Pulmonary artery endothelial cell (primary cell): ENCODE results near the gene SAXO1. TPM values are rescaled to one million over a fixed set of nuclear protein-coding genes. Genes with fewer than 3 reads are reported as not detected.

Experiments
- DNase-seq: peaks from one replicate; pipeline ENCODE4 v3.0.0-alpha.2; 2011; ENCODE audit warnings: low read depth, low spot score
- total RNA-seq: library from RNA; depleted of rRNA; stranded (reverse); fragments of >200 nt; gene quantifications from 2 replicates; pipeline ENCODE4 v1.2.3, GENCODE V29; 2014

Gene SAXO1
- total RNA-seq, 1 donor from 2014 or later = not detected

DNA sequence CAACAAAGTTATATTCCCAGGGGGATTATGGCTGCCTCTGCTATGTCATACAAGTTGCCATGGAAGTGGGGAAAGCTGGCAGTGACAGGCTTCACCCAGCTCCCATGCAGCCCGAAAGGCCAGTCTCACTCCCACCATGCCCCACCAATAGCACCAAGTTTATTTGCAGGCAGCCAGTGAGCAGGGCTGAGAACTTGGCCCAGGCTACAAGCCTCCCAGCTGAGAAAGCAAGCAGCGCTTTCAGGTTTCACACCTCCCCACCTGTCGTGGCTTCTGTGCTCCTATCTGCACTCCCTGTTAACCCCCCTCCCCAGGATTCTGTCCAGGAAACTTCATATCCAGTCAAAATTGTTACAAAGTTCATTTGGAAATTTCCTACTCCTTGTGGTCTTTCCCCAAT lies 155.0 kb downstream of the SAXO1 start:
- no peak for DNase-seq

Other genes with a start within 250 kb of the SAXO1 start
- gene RRAGA, start 16.2 kb upstream of the SAXO1 start, total RNA-seq = 38.4 and 51.6 TPM in 2 replicates
- 19.3 and 24.4 TPM in 2 replicates for gene HAUS6, start 69.7 kb upstream of the SAXO1 start, total RNA-seq
- gene PLIN2, start 94.3 kb upstream of the SAXO1 start, total RNA-seq = 28.2 and 75.2 TPM in 2 replicates
- 65.0 and 84.6 TPM in 2 replicates for gene DENND4C, start 197.5 kb upstream of the SAXO1 start, total RNA-seq